K562 (cell line): Measurements from ENCODE around the gene CLDN5. TPM values are rescaled to one million over a fixed set of nuclear protein-coding genes. Genes with fewer than 3 reads are reported as not detected.

Experiments used
- CREBBP ChIP-seq: IDR thresholded peaks from one replicate; pipeline ENCODE4 v1.6.1; 2012; ENCODE audit warnings: low read depth, mild to moderate bottlenecking, control low read depth, inconsistent platforms, low read length
- GTF2E2 ChIP-seq: fragments of 200-800 bp; sonication (Bioruptor generic); IDR thresholded peaks from 2 replicates; pipeline ENCODE4 v1.6.1; 2016; ENCODE audit warnings: missing genetic modification characterization, missing compliant biosample characterization
- NFATC3 ChIP-seq: fragments of 450-650 bp; IDR thresholded peaks from 2 replicates; pipeline ENCODE4 v1.6.1; 2017; ENCODE audit warnings: mild to moderate bottlenecking
- NFIC ChIP-seq: fragments of 450-650 bp; IDR thresholded peaks from 2 replicates; pipeline ENCODE4 v1.6.1; 2017; ENCODE audit warnings: mild to moderate bottlenecking, inconsistent platforms
- POLR2G ChIP-seq: fragments of 200-400 bp; formaldehyde crosslinking; IDR thresholded peaks from 2 replicates; pipeline ENCODE4 v1.6.1; 2017; ENCODE audit warnings: low read depth, mild to moderate bottlenecking, antibody characterized with exemption, low read length, moderate library complexity
- POLR3G ChIP-seq: IDR thresholded peaks from 2 replicates; pipeline ENCODE4 v1.6.1; 2011; ENCODE audit not compliant: insufficient read length, insufficient replicate concordance; ENCODE audit errors: extremely low read depth
- TRIM28 ChIP-seq: fragments of 450-650 bp; IDR thresholded peaks from 2 replicates; pipeline ENCODE4 v1.6.1; 2017
- TSHZ1 ChIP-seq: fragments of 250-450 bp; sonication (Bioruptor Pico); IDR thresholded peaks from 2 replicates; pipeline ENCODE4 v1.4.0; 2020; ENCODE audit warnings: mild to moderate bottlenecking, moderate library complexity
- ZBTB11 ChIP-seq, 3 experiments: fragments of 200-800 bp in 1 of 3; fragments of 250-450 bp in 1 of 3; fragments of 450-650 bp in 1 of 3; sonication (Bioruptor Pico) in 1 of 3; sonication (Bioruptor generic) in 1 of 3; formaldehyde crosslinking in 1 of 3; IDR thresholded peaks; 2 replicates each; pipeline versions ENCODE4 v1.6.1 to v1.8.0; 2016 to 2022; ENCODE audit warnings: mild to moderate bottlenecking in 2 of 3, missing genetic modification characterization in 2 of 3, missing compliant biosample characterization in 1 of 3, moderate library complexity in 1 of 3
- ZKSCAN3 ChIP-seq: fragments of 250-450 bp; sonication (Bioruptor Pico); IDR thresholded peaks from 2 replicates; pipeline ENCODE4 v1.4.0; 2020
- ZNF146 ChIP-seq: IDR thresholded peaks from one replicate; pipeline ENCODE4 v1.6.1; 2018; ENCODE audit warnings: missing compliant biosample characterization; ENCODE audit not compliant: unreplicated experiment
- ZNF3 ChIP-seq: fragments of 250-450 bp; sonication (Bioruptor Pico); IDR thresholded peaks from 2 replicates; pipeline ENCODE4 v1.5.0; 2021; ENCODE audit warnings: mild to moderate bottlenecking, moderate library complexity
- polyA plus RNA-seq, 8 experiments: library from polyadenylated mRNA; depleted of rRNA in 4 of 8; stranded (reverse) in 5 of 8; unstranded in 3 of 8; fragments of >200 nt; fragmentation: Nextera tagmentation in 2 of 8; fragmentation: Illumina TruSeq in 1 of 8; extraction: Ambion mirVana in 2 of 8; extraction: Trizol in 1 of 8; gene quantifications; 2 replicates each; pipeline versions ENCODE4 v1.2.1 to v1.2.3, GENCODE V29; 2011 to 2014; ENCODE audit warnings: inconsistent platforms in 1 of 8, missing spikeins in 1 of 8
- total RNA-seq, 7 experiments: library from RNA; depleted of rRNA in 6 of 7; stranded (reverse); fragments of >200 nt in 6 of 7; fragmentation: Illumina TruSeq in 2 of 7; extraction: Trizol in 2 of 7; gene quantifications; 2 replicates each; pipeline versions ENCODE4 v1.2.1 to v1.2.3, GENCODE V29; 2011 to 2021; ENCODE audit warnings: low replicate concordance in 1 of 7
- TF ChIP-seq, protein P1 (sequence below): IDR thresholded peaks from 2 replicates; pipeline ENCODE4 v1.6.1; 2014; ENCODE audit warnings: antibody characterized with exemption
- TF ChIP-seq, protein P2 (sequence below): IDR thresholded peaks from 2 replicates; pipeline ENCODE4 v1.6.1; 2011; ENCODE audit warnings: borderline replicate concordance, low read depth, mild to moderate bottlenecking, moderate library complexity, low read length; ENCODE audit not compliant: insufficient read depth, poor library complexity, severe bottlenecking
- TF ChIP-seq, protein P3 (sequence below): sonication (generic); formaldehyde crosslinking; IDR thresholded peaks from 2 replicates; pipeline ENCODE4 v1.8.1; 2023; ENCODE audit warnings: mild to moderate bottlenecking, missing genetic modification reagents

CLDN5 gene
- total and polyA plus RNA-seq, 9 of the 15 experiments (the other 6 are each of a cell fraction or from before 2014, with no cell fraction given) = 0.20 TPM; not detected in 8

DNA sequence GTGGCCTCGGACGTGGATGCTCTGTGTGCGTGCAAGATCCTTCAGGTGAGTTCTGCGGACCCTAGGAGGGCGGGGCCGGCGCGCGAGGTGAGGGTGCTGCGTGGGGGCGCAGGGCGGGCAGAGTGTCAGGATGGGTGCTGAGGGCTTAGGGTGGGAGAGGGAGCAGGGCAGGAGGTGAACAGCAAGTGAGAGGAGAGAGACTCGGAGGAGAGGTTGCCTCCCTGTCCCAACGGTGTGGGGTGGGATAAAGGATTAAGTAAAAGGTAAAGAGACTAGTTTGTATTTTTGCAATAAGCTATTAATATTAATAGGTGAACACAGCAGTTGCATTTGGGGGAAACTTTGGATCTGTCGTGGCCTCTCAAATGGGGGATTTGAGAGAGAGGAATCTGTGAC lies 44.0 kb downstream of the CLDN5 start (continued):
- no peak for TF ChIP-seq ZNF146 (CRISPR knock-in tag)
- TF ChIP-seq POLR3G = no peak
- TF ChIP-seq POLR2G = peak; percentile 76
- TF ChIP-seq ZKSCAN3 (CRISPR knock-in tag) = peak; percentile 15; the same call in 1 of the 2 replicates
- TF ChIP-seq NFIC = no peak
- TF ChIP-seq GTF2E2 = no peak
- 0 out of 2 replicates have a peak, but pooled peaks have one; percentile 10 for TF ChIP-seq TSHZ1 (CRISPR knock-in tag)
- TF ChIP-seq, protein P1, sequence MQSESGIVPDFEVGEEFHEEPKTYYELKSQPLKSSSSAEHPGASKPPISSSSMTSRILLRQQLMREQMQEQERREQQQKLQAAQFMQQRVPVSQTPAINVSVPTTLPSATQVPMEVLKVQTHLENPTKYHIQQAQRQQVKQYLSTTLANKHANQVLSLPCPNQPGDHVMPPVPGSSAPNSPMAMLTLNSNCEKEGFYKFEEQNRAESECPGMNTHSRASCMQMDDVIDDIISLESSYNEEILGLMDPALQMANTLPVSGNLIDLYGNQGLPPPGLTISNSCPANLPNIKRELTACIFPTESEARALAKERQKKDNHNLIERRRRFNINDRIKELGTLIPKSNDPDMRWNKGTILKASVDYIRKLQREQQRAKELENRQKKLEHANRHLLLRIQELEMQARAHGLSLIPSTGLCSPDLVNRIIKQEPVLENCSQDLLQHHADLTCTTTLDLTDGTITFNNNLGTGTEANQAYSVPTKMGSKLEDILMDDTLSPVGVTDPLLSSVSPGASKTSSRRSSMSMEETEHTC = no peak
- TF ChIP-seq TRIM28 = no peak
- TF ChIP-seq NFATC3 = no peak
- TF ChIP-seq, protein P2, sequence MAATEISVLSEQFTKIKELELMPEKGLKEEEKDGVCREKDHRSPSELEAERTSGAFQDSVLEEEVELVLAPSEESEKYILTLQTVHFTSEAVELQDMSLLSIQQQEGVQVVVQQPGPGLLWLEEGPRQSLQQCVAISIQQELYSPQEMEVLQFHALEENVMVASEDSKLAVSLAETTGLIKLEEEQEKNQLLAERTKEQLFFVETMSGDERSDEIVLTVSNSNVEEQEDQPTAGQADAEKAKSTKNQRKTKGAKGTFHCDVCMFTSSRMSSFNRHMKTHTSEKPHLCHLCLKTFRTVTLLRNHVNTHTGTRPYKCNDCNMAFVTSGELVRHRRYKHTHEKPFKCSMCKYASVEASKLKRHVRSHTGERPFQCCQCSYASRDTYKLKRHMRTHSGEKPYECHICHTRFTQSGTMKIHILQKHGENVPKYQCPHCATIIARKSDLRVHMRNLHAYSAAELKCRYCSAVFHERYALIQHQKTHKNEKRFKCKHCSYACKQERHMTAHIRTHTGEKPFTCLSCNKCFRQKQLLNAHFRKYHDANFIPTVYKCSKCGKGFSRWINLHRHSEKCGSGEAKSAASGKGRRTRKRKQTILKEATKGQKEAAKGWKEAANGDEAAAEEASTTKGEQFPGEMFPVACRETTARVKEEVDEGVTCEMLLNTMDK = no peak
- TF ChIP-seq, protein P3, sequence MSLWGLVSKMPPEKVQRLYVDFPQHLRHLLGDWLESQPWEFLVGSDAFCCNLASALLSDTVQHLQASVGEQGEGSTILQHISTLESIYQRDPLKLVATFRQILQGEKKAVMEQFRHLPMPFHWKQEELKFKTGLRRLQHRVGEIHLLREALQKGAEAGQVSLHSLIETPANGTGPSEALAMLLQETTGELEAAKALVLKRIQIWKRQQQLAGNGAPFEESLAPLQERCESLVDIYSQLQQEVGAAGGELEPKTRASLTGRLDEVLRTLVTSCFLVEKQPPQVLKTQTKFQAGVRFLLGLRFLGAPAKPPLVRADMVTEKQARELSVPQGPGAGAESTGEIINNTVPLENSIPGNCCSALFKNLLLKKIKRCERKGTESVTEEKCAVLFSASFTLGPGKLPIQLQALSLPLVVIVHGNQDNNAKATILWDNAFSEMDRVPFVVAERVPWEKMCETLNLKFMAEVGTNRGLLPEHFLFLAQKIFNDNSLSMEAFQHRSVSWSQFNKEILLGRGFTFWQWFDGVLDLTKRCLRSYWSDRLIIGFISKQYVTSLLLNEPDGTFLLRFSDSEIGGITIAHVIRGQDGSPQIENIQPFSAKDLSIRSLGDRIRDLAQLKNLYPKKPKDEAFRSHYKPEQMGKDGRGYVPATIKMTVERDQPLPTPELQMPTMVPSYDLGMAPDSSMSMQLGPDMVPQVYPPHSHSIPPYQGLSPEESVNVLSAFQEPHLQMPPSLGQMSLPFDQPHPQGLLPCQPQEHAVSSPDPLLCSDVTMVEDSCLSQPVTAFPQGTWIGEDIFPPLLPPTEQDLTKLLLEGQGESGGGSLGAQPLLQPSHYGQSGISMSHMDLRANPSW (CRISPR knock-in tag) = no peak; the same call in none of the 2 replicates
- TF ChIP-seq ZNF3 = no peak
- no peak for TF ChIP-seq CREBBP
- TF ChIP-seq ZBTB11 (CRISPR knock-in tag; IDR thresholded peaks at IDR 0.05) = 0 out of 6 replicates have a peak, but pooled peaks of 1 of the 3 experiments have one; percentile 37
